HG03139 (cell line): ENCODE results near the gene IL22RA2.
"Not testable (repeated sequence)": the region's sequence is repeated elsewhere in the genome, so short reads cannot be mapped to it uniquely, and the experiment has no call there.

Experiments used
- ATAC-seq: cut with Tn5 transposase; IDR thresholded peaks from one replicate; pipeline ENCODE4 v1.9.1; 2021; ENCODE audit not compliant: unreplicated experiment

Gene IL22RA2

GRCh38 chr6:137173501-137173900, at the start of gene IL22RA2:
Gene IL22RA2 (minus strand): TSS chr6:137173644. CDS start chr6:137161749, 11,895 bp downstream.
- no peak for ATAC-seq

GRCh38 chr6:137222381-137222780, 48.9 kb upstream of the IL22RA2 start:
- ATAC-seq, result no peak

GRCh38 chr6:137219664-137220252, 46.3 kb upstream of the IL22RA2 start:
- ATAC-seq, result no peak

- ATAC-seq, result peak; percentile 89
Measured at GRCh38 chr6:137218917-137219663, 45.6 kb upstream of the IL22RA2 start, which contains the start of gene IFNGR1. Gene IFNGR1 (minus strand): TSS chr6:137219385. CDS start chr6:137219327, 58 bp downstream.

- peak; percentile 37 for ATAC-seq
Measured at GRCh38 chr6:137218473-137218916, 45.1 kb upstream of the IL22RA2 start.

- ATAC-seq, result no peak
Measured at GRCh38 chr6:137217801-137218472, 44.5 kb upstream of the IL22RA2 start.

GRCh38 chr6:137216875-137217553, 43.6 kb upstream of the IL22RA2 start:
- no peak for ATAC-seq

- ATAC-seq, result no peak
Measured at GRCh38 chr6:137216106-137216505, 42.7 kb upstream of the IL22RA2 start.

- not testable (repeated sequence) for ATAC-seq
Measured at GRCh38 chr6:137215630-137216029, 42.2 kb upstream of the IL22RA2 start.

- ATAC-seq, result no peak
Measured at GRCh38 chr6:137214931-137215330, 41.5 kb upstream of the IL22RA2 start.

- no peak for ATAC-seq
Measured at GRCh38 chr6:137213813-137214212, 40.4 kb upstream of the IL22RA2 start.

- ATAC-seq, result no peak
Measured at GRCh38 chr6:137213331-137213740, 39.9 kb upstream of the IL22RA2 start.

- no peak for ATAC-seq
Measured at GRCh38 chr6:137211910-137212309, 38.5 kb upstream of the IL22RA2 start.

- no peak for ATAC-seq
Measured at GRCh38 chr6:137210903-137211302, 37.5 kb upstream of the IL22RA2 start.

GRCh38 chr6:137208279-137208678, 34.8 kb upstream of the IL22RA2 start:
- no peak for ATAC-seq

- ATAC-seq, result not testable (repeated sequence)
Measured at GRCh38 chr6:137207457-137207856, 34.0 kb upstream of the IL22RA2 start.

GRCh38 chr6:137206577-137206976, 33.1 kb upstream of the IL22RA2 start:
- no peak for ATAC-seq

GRCh38 chr6:137203256-137203655, 29.8 kb upstream of the IL22RA2 start:
- no peak for ATAC-seq

GRCh38 chr6:137202078-137202477, 28.6 kb upstream of the IL22RA2 start:
- ATAC-seq, result no peak

- ATAC-seq, result no peak
Measured at GRCh38 chr6:137201006-137201405, 27.6 kb upstream of the IL22RA2 start.

GRCh38 chr6:137200288-137200687, 26.8 kb upstream of the IL22RA2 start:
- no peak for ATAC-seq
